Activated CD8-positive, alpha-beta memory T cell treated with anti-CD3 and anti-CD28 coated beads for 48 hours (primary cell): ENCODE measurements around the gene ADD3.
A peak's percentile ranks its signal among the peaks of the same experiment; 100 is the strongest.
"Not testable (repeated sequence)": the region's sequence is repeated elsewhere in the genome, so short reads cannot be mapped to it uniquely, and the experiment has no call there.

ENCODE experiments used
- DNase-seq, 3 experiments: peaks; one replicate each; pipeline ENCODE4 v3.0.0-alpha.2; 2020; ENCODE audit warnings: low read depth in 2 of 3, low spot score in 2 of 3

Gene ADD3

DNA sequence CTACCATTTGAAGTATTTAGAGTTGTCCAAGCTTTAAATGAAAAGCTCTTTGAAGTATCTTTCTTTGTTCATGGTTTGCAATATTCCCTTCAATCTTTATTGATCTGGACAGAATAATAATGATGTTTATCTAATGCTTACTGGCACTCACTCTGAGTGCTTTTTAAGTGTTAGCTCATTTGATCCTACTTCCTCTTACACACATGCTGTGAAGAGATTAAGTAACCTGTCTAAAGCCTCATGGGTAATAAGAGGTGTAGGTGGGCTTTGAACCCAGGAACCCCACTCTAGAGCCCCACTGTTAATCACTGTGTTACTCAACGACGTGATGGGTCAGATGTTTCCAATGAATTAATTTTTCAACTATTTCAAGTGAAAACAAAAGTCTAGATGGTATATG, 31.1 kb upstream of the ADD3 start:
- no peak for DNase-seq

DNA sequence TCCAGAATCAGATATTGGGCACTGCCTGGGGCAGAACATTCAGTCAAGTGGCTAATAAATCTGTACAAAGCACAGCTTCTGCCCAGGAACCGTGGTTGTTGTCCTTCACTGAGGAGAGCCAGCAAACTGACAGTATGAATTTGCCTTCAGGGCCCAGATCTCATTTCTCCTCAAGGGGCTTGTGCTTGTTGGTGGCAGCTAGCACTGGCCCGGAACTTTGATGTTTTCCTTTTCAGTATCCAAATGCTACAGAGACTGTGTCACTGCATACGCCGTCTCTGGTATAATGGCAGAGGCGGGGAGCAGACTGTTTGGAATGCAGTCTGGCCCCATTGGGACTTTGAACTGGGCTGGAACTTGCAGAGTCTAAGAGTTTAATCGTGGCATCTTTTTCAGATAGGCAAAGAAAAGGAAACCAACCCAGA, 30.4 kb upstream of the ADD3 start:
- DNase-seq: no peak

DNA sequence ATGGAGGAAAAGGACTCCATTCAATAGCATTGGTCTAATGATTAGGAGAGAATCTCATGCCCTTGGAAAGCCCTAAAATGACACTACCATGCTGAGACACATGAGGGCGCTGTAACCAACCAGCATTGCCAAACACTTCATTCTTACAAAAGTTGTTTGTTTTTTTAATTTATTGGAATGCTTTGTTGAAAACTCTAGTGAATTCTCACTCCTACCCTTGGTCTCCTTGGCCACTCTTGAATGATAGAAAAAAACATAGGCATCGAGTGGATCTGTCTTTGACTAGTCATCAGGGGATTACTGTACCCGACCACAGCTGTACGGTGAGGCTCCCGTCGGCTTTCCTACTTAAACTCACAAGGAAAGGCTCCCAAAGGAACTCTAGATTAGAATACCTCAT, 29.3 kb upstream of the ADD3 start:
- peak in 2 of 3 experiments; percentile 15 to 41 for DNase-seq

DNA sequence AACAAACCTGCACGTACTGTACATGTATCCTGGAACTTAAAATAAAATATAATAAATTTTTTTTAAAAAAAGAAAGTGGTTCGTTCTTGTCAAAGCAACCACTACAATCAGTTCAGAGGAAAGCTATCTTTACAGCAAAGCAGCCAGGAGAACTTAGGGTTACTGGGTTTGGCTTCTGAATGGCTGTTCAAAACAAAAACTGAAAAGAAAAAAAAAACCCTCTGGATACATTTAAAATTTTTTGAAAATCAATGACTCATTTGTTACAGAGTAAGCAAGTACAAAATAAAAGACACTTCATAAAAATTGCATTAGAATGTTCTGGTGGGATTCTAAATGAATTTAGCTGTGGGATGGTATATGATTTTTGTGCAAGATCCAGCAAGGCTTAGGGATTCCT, 28.6 kb upstream of the ADD3 start:
- DNase-seq: no peak

DNA sequence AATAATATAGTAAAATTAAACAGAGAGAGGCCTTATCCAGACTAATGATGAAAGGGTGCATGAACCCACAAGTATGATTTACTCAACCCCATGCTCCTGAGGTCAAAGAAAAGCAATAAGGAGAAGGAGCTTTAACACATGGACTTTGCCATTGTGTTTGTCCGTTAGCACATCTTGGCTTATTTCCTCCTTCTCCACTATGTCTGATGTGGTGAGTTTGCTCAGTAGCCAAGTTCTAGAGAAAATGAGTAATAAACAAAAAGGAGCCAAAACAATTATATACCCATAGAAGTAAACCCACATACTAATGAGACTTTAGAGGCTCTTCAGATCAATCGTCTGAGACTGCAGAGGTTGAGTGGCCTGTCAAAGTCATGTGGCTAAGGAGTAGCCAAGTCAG, 26.1 kb upstream of the ADD3 start:
- DNase-seq: no peak

DNA sequence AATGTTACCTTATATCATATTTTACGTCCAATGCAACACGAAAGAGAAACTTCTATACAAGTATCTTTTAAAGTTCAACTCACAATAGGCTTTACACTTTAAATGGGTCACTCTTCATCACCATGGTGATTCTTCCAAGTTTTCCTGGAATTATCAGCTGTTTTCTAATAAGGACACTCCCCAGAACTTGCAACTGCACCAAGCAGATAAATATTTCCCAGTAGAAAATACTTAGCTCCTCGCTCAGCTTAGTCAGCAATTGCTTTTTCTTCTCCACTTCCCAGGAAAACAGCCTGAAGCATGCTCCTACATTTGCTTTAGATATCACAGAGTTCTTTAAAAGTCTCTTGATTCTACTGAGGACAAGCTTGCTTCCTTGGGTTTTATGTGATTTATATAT, 25.7 kb upstream of the ADD3 start:
- no peak for DNase-seq

DNA sequence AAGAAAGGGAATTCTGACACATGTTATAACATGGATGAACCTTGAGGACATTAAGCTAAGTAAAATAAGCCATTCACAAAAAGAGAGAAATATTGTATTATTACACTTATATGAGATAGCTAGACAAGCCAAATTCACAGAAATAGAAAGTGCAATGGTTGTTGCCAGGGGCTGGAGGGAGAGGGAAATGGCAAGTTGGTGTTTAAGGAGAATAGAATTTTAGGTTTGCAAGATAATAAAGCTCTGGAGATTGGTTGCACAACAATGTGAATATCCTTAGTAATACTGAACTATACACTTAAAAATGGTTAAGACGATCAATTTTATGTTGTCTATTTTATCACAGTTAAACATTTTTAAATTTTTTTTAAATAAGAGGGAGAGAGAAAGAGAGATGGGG, 25.0 kb upstream of the ADD3 start:
- DNase-seq: no peak

DNA sequence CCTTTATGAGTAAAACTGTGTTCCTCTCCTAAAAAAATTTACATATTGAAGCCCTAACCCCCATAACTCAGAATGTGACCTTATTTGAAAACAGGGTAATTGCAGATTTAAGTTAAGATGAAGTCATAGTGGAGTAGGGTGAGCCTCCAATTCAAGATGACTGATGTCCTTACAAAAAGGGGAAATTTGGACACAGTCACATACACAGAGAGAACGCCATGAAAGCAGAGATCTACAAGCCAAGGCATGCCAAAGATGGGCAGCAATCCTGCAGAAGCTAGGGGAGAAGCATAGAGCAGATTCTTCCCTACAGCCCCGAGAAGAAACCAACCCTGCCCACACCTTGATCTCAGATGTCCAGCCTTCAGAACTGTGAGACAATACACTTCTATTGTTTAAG, 23.8 kb upstream of the ADD3 start:
- no peak for DNase-seq

DNA sequence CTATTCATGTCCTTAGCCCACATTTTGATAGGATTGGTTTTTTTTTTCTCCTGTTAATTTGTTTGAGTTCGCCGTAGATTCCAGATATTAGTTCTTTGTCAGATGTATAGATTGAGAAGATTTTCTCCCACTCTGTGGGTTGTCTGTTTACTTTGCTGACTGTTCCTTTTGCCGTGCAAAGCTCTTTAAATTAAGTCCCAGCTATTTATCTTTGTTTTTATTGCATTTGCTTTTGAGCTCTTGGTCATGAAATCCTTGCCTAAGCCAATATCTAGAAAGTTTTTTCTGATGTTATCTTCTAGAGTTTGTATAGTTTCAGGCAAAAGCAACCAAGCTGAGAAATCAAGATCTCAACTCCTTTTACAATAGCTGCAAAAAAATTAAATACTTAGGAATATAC, 22.0 kb upstream of the ADD3 start:
- not testable (repeated sequence) for DNase-seq

DNA sequence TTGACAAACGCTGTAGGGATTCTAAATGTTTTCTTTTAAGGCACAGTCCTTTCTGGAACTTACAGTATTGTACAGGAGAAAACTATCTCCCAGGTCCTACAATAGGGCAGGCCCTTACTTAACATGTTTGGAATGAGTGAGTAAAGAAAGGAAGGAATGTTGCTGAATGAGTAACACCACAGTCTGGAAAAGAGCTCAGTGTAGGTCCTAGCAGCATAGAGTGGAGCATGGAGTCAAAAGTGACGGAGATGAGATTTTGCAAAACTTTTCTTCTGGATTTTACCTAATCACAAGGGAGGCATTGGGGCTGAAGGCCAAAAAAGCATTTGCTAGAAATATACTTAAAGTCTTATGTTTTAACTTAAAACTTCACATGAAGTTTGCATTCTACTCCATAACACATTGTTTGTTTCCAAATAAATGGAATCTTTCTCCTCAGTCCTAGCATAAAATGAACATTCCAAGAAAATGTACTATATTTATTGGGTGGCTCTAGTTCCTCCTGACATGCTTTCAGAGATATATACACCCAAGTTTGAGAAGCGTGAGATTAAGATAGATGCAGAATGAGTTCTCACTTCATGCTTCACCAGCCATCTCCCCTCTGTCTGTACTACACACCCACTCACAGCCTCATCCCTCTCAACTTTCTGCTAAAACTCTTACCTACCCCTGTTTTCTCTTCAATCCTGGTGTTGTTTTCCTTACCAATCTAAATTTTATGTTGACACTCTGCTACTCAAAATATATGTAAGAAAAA, 20.2 kb upstream of the ADD3 start:
- no peak for DNase-seq

DNA sequence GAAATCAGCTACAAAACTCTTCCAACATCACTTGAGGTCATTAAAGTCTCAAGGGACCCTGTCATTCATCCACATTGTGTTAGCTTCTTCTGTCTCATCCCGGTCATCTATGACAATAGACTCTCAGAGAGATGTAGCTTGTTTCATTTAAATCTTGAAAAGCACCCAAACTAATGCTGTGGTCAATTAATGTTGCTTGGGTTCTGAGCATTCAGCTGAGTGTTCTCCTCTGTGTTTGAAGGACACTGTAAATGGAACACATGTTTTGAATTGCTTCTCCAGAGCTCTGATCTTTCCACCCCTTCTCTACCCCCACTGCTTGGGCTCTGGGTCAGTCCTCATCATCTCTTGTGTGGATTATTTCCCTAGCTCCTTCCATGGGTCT, 19.6 kb upstream of the ADD3 start:
- DNase-seq: no peak

DNA sequence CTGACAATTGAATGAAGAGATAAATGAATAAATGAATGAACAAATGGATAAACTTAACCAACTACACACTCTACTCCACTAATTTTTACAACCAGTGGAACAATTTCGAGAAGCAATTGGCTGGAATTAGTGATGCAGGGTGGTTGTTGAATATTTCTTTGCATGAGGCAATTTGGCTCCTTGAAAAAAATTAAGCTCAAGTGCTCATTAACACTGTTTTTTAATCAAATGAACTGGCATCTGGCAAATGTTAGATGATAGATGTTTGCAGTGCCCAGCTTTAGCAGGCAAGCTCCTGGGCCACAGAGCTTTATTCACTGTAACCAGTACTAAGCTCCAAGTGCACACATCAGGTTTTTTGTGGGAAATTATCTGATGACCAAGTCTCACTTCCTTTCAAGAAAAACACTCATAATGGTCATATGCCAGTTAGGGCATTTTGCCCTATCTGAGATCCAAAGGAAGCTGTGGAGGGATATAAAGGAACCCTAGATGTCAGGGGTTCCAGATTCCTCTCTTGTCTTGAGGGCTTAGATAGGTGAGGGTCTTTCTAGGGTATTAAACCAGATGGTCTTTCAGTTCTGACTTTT, 16.4 kb upstream of the ADD3 start:
- DNase-seq: no peak

DNA sequence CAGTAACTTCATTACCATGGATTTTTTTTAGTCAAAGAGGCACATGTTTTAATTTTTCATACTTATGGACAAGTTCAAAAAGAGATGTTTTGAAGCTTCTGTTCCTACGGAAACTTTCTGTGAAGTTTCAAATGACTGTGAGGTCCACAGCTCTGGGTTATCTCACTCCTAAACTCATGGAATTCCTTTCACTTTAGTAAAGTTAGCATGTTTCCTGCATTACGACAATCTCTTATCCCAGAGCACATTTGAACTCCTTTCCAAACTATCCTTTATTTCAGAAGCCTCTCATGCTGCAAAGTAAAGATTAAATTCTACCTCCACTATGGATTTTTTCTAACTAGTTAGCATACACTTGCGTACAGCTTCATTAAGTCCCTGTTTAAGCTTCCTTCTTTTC, 15.3 kb upstream of the ADD3 start:
- DNase-seq: no peak

DNA sequence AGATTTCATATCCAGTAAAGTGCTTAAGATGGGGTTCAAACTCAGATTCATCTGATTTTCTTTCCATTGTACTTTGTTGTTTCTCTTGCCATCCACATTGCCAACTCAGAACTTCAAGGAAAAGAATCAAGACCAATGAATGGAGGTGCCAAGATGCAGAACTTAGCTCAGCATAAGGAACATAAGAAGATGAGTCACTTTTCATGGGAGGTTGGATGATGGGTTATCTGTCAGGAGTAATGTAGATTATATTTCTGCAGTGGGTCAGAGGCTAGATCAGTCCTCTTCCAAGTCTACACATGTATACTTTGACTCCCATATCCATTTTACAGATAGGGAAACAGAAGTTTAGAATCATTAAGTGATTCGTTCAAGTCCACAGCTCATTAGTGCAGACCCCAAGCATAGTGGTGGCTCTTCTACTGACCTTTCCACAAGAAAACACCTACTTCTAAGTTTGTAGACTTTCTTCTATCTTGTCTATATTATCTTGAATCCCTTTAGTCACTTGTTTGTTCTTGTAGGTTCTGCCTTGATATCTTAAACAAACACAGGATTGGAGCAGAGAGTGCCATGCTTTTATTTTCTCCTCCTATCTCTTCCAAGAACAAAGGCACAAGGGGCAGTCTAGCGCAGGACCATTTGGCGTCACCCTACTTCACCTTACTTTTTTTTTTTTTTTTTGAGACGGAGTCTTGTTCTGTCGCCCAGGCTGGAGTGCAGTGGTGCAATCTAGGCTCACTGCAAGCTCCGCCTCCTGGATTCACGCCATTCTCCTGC, 14.0 kb upstream of the ADD3 start:
- DNase-seq: no peak

DNA sequence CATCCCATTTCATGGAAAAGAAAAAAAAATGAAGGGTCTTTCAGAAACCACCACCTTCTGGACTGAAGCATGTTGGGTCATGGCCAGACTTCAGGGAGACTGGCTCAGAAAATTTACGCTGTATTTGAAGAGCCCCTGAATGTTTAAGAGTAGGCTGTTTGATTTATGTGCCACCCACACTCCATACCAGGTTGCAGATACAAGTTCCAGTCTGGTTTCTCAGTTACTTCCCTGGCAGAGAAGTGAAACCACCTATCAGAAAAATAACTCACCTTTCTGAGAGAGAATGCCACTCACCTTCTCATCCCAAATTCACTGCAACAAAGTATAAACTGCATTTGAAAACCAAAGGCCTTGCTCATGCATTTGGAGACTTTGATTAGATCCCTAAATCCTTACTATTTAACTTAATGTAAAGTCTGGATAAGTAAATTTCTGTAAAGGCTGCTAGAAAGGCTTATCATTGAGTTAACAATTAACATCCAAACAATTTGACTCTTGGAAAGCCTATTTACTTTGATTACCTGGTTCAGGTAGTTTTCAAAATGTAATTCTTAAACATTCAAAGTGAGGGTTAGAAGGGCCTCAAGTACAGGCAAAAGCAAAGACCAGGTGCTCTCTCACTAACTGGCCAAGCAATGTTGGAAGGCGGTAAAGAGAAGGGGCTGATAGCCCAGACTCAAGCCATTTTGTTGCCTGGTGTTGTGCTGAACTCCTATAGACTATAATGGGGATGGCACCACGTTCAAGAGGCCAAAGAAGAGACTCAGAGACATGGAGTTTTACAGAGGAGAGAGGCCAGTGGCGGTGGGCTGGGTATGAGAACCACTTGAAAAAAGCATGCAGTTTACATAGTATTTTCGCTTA, 12.8 kb upstream of the ADD3 start:
- no peak for DNase-seq

DNA sequence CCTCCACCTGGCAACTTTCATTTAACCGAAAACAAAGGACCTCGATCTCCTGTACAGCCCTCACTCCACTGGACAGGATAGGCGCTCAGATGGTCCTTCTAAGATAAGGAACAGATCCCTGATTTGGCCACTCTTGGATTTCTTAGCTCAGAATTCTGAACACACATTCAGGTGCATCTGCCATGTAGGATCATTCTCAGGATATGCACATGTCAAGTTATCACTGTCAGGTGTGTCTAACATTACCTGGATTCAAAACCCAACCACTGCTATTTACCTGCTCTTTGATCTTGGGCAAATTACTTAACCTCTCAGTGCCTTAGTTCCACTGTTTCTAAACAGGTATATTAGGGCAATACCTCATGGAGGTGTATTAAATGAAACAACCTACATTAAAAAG, 12.2 kb upstream of the ADD3 start:
- no peak for DNase-seq

DNA sequence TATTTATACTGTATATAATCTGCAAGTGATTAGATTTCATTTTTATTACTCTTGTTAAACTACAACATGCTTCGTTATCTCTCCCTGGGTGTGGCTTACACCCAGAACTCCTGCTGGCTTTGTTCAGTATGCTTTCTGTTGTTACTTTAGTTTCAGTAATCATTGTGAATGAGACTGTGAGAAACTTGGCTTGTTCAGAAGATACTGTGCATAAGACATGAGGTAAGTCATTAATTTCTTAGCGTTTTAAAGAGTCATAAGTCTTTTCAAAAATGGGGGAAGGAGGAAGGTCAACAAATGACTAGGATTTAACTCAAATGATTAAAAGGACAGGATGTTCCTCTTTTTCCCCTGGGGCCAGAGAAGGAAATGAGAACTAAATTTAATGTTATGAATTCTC, 11.6 kb upstream of the ADD3 start:
- no peak for DNase-seq

DNA sequence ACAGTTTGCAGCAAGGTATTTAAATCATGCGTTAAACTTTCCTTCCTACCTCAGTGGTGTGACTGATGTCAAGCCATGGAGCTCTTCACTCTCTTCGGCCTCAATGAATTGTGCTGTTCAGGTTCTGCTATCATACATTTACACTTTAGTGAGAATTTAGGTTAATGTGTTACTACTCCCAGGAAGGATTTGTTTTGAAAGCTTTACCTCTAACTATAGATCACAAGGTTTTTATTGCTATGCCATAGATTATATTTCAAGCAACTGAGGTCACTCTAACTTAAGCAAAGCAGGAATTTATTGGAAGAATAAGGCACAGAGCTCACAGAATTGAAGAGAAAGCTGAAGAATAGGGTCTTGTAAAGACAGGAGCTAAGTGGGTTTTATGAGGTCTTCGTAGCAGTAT, 11.0 kb upstream of the ADD3 start:
- DNase-seq: no peak

DNA sequence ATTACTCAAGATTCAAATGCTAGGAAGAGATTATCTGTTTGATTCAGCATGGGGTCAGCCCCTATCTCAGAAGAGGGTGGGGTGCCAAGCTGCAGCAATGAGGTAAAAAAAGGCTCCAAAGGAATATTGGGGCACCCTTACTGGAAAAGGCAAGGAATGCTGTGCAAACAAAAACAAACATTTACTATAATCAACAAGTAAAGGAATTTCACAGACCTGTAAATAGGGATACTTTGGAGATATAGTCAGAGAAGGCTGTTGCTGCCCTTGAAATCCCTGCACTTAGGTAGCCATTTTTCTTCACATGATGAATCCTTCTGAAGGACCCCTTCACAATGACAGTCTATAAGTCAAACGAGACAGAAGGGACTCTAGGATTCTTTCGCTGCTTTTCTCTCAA, 10.6 kb upstream of the ADD3 start:
- no peak for DNase-seq

DNA sequence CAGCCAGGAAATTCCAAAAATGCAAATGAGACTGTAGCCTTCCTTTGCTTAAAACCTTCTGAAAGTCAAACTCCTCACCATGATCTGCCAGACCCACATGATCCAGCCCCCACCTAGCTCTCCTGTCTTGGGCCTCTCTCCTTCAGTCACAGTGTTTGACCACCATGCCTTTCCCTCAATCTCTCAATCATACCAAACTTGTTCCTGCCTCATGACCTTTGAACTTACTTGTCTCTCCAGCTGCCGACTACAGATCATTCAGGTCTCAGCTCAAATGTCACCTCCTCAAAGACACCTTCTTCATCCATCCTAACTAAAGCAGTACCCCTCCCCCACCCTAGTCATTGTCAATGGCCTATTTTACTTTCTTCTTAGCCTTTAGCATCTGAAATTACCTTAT, 9.3 kb upstream of the ADD3 start:
- DNase-seq: no peak

DNA sequence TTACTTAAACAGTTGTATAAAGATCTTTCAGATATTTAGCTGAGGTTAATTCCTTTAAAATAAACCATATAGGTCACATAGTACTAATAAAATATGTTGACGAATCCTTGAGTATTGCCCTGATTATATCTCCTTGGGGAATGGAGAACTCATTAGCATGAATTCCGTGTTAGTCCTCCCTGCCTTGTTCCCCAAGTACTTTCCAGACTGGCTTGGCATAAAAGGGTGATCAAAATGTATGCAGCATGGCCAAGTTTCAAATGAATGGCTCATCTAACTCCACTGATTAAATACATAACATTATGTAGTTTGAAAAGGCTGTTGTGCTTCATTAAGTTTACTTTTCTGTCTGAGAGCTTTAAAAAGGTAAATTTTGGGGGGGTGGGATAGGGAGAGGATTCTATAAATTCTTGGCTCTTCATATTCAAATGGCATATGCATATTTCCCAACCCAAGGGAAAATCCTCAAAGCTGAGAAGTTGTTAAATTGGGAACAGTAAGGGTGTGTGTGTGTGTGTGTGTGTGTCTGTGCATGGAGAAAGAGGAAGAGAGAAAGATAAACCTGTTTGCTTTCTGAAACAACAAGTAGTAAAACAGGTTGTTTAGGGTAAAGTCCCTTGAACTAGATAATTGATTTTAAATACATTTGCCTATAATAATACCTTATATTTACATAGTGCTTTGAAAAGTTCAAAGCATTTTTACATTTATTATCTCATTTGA, 4.8 kb upstream of the ADD3 start:
- no peak for DNase-seq
